Adrenal gland (tissue), 12 donors: ENCODE data around the gene TUBD1. TPM values are rescaled to one million over a fixed set of nuclear protein-coding genes. Genes with fewer than 3 reads are reported as not detected.

ENCODE experiments used
- DNase-seq, 7 donors: peaks; one replicate each; pipeline ENCODE4 v3.0.0-alpha.2; 2019 to 2020
- H3K27ac ChIP-seq, 5 donors: fragments of 200-600 bp; sonication (generic) in 4 of 5; 1 replicate in 3 of 5; 2 replicates in 2 of 5; pipeline versions ENCODE4 v1.5.1 to v1.8.0; 2016 to 2020; ENCODE audit warnings: mild to moderate bottlenecking in 1 of 5
- H3K27me3 ChIP-seq: fragments of 200-600 bp; 2 replicates; pipeline ENCODE4 v1.8.0; 2021
- H3K36me3 ChIP-seq, 2 donors: fragments of 200-600 bp; replicated peaks in 1 of 2; 1 replicate in 1 of 2; 2 replicates in 1 of 2; pipeline versions ENCODE4 v1.5.1 to v1.8.0; 2018 to 2022
- H3K4me1 ChIP-seq, 2 donors: fragments of 200-600 bp; replicated peaks in 1 of 2; 1 replicate in 1 of 2; 2 replicates in 1 of 2; pipeline versions ENCODE4 v1.5.1 to v1.8.0; 2018 to 2021
- H3K4me3 ChIP-seq, 4 donors: fragments of 200-600 bp; sonication (generic) in 3 of 4; one replicate each; pipeline ENCODE4 v1.5.1; 2016 to 2018
- H3K9me3 ChIP-seq, 3 donors: fragments of 200-600 bp; sonication (generic) in 1 of 3; replicated peaks in 1 of 3; 1 replicate in 2 of 3; 2 replicates in 1 of 3; pipeline versions ENCODE4 v1.5.1 to v1.8.0; 2016 to 2021
- CTCF ChIP-seq, 6 experiments: fragments of 450-650 bp in 4 of 6; fragments of 200-600 bp in 2 of 6; sonication (generic) in 1 of 6; IDR thresholded peaks; 1 replicate in 5 of 6; 2 replicates in 1 of 6; pipeline versions ENCODE4 v1.5.1 to v1.8.0; 2016 to 2021; ENCODE audit warnings: antibody characterized with exemption in 6 of 6, mild to moderate bottlenecking in 2 of 6, moderate library complexity in 1 of 6
- POLR2A ChIP-seq, 2 donors: fragments of 450-650 bp; IDR thresholded peaks; one replicate each; pipeline ENCODE4 v1.6.1; 2017; ENCODE audit warnings: antibody characterized with exemption in 2 of 2, mild to moderate bottlenecking in 2 of 2, moderate library complexity in 1 of 2
- whole genome bisulfite sequencing, 4 donors: extraction: QIAGEN DNeasy Blood & Tissue Kit in 2 of 4; methylation state at CpG; one replicate each; pipeline versions ENCODE4 v1.1.5 to v1.1.7; 2013 to 2017; 5-methylcytosine and 5-hydroxymethylcytosine counted together
- intact Hi-C, 2 donors: fragments of 100-400 bp; cut with DNase I; formaldehyde crosslinking; loops; one replicate each; pipeline versions ENCODE4 v1.14.1 to v1.15.0; 2022 to 2023
- polyA plus RNA-seq, 3 donors: library from polyadenylated mRNA; stranded (reverse); fragments of 200-250 nt in 2 of 3; fragments of 350-450 nt in 1 of 3; fragmentation: Illumina TruSeq in 1 of 3; extraction: RNeasy Lipid Tissue Mini Kit (QIAGEN cat#74804) in 1 of 3; gene quantifications; one replicate each; pipeline ENCODE4 v1.2.3, GENCODE V29; 2013 to 2014
- total RNA-seq, 9 donors: library from RNA; depleted of rRNA in 4 of 9; stranded (reverse); fragments of >200 nt in 4 of 9; fragments of 120-200 nt in 1 of 9; fragmentation: NEBNext Ultra II Directional in 1 of 9; extraction: Animal tissue kit (Norgen Biotek cat#: 25700) in 1 of 9; gene quantifications; one replicate each; pipeline versions ENCODE4 v1.1.0 to v1.2.4, GENCODE V29; 2013 to 2023
- donor health status: healthy with polysubstance abuse.
- donor health status: Bipolar disorder and iron deficiency.
- donor health status: DM: yes; HTN: yes; CAD: no.
- donor health status: DM: no; HTN: no; CAD: no.
- donor health status: DM: no; HTN: no; CAD: no.
- donor health status: DM: yes; HTN: yes; CAD: no.

Gene TUBD1
- total and polyA plus RNA-seq, 12 donors: 3.1 to 14.1 (median 7.6) TPM

GRCh38 chr17:59848385-59848668, 44.4 kb downstream of the TUBD1 start:
- Histone ChIP-seq H3K4me1 (peaks cover 28 to 54% of the 10 kb centered on the region in 2 donors), H3K27ac (peak overlapping the region in 1 of 5 donors; percentile 24), H3K36me3 (no peaks in the 10 kb centered on the region), H3K27me3 (no peaks in the 10 kb centered on the region), H3K9me3 (no peaks in the 10 kb centered on the region), H3K4me3 (no peak overlapping the region)
- peak in 1 of 7 donors; percentile 50 for DNase-seq
- intact Hi-C loops: no loop called here
- TF ChIP-seq POLR2A (IDR thresholded peaks at IDR 0.05) (no peak), CTCF (IDR thresholded peaks at IDR 0.05) (no peak)
- WGBS, 4 donors: 90 to 96% (median 93%) methylated on average over 6 of the region's 6 CpGs

GRCh38 chr17:59846394-59847165, 46.2 kb downstream of the TUBD1 start:
- Histone ChIP-seq H3K9me3 (no peaks in the 10 kb centered on the region), H3K4me3 (peak overlapping the region in 1 of 4 donors; percentile 19), H3K27ac (peak overlapping the region; percentile 42 to 97 (median 71)), H3K36me3 (peaks cover 0 to 4% of the 10 kb centered on the region in 2 donors), H3K27me3 (no peaks in the 10 kb centered on the region), H3K4me1 (peaks cover 32 to 45% of the 10 kb centered on the region in 2 donors)
- peak in 1 of 6 experiments; percentile 10 for TF ChIP-seq CTCF (IDR thresholded peaks at IDR 0.05)
- TF ChIP-seq POLR2A (IDR thresholded peaks at IDR 0.05): no peak
- intact Hi-C loops: no loop called here
- peak in 6 of 7 donors; percentile 54 to 74 (median 60) for DNase-seq
- 24 to 33% (median 31%) methylated on average over 7 of the region's 7 CpGs for WGBS, 4 donors

GRCh38 chr17:59845595-59846393, 46.9 kb downstream of the TUBD1 start:
- 25 to 45% (median 31%) methylated on average over 3 of the region's 3 CpGs for WGBS, 4 donors
- no peak for TF ChIP-seq CTCF (IDR thresholded peaks at IDR 0.05)
- peak; percentile 19 to 24 for TF ChIP-seq POLR2A (IDR thresholded peaks at IDR 0.05)
- peak in 6 of 7 donors; percentile 39 to 65 (median 48) for DNase-seq
- peak overlapping the region in 4 of 5 donors; percentile 71 to 97 (median 82) for H3K27ac ChIP-seq
- peaks cover 32 to 44% of the 10 kb centered on the region in 2 donors for H3K4me1 ChIP-seq
- no peaks in the 10 kb centered on the region for H3K27me3 ChIP-seq
- no peaks in the 10 kb centered on the region for H3K9me3 ChIP-seq
- intact Hi-C loops: no loop called here
- H3K36me3 ChIP-seq: peaks cover 0 to 8% of the 10 kb centered on the region in 2 donors
- H3K4me3 ChIP-seq: no peak overlapping the region

GRCh38 chr17:59844884-59845594, 47.7 kb downstream of the TUBD1 start:
- 74 to 85% (median 78%) methylated on average over 3 of the region's 3 CpGs for WGBS, 4 donors
- intact Hi-C loops: no loop called here
- Histone ChIP-seq H3K27ac (peak overlapping the region in 4 of 5 donors; percentile 71 to 97 (median 78)), H3K27me3 (no peaks in the 10 kb centered on the region), H3K36me3 (peaks cover 0 to 16% of the 10 kb centered on the region in 2 donors), H3K9me3 (no peaks in the 10 kb centered on the region), H3K4me1 (peaks cover 32 to 44% of the 10 kb centered on the region in 2 donors), H3K4me3 (no peak overlapping the region)
- TF ChIP-seq CTCF (IDR thresholded peaks at IDR 0.05): no peak
- no peak for TF ChIP-seq POLR2A (IDR thresholded peaks at IDR 0.05)
- peak in 1 of 7 donors; percentile 53 for DNase-seq
